ENCODE measurements around the gene SLC25A29. TPM values are rescaled to one million over a fixed set of nuclear protein-coding genes. Genes with fewer than 3 reads are reported as not detected.

Gene SLC25A29
- total and polyA plus RNA-seq, 2 of the 4 experiments (the other 2 are of a cell fraction), result 6.5 to 37.7 TPM

- H3K23ac ChIP-seq (ENCODE audit: low read depth, low read length), result no peak overlapping the region
- H2BK5ac ChIP-seq (ENCODE audit: low read depth, low read length, poor library complexity, severe bottlenecking), result no peak overlapping the region
- DNase-seq, result no peak
- BruUV-seq (replicated peaks), result no TSS peak
- no peaks in the 10 kb centered on the region for H3K27me3 ChIP-seq (ENCODE audit: control insufficient read depth, insufficient read depth, low read length)
- ChIA-PET CTCF (no interaction called here), POLR2A (ENCODE audit: unreplicated experiment) (no interaction called here)
- dilution Hi-C loops (cut with HindIII; ENCODE audit: low sequenced_read_pairs, unreplicated experiment) (no loop called here), in situ Hi-C loops (cut with MboI; ENCODE audit: low sequenced_read_pairs) (no loop called here), intact Hi-C loops (cut with micrococcal nuclease) (no loop called here)
- no peaks in the 10 kb centered on the region for H3K9me3 ChIP-seq (ENCODE audit: control insufficient read depth, insufficient read depth, low read length)
- no peak overlapping the region for H2BK20ac ChIP-seq (ENCODE audit: low read depth, low read length)
- H3K4ac ChIP-seq (ENCODE audit: low read depth, low read length), result no peak overlapping the region
- no peak overlapping the region for H3K27ac ChIP-seq (ENCODE audit: insufficient read depth, low read length)
- no peak overlapping the region for H3K14ac ChIP-seq (replicated peaks; ENCODE audit: low read depth, low read length)
- ATAC-seq (ENCODE audit: low read depth), result no peak
- no peak overlapping the region for H3K4me3 ChIP-seq (ENCODE audit: insufficient read depth, low read depth, low read length)
- no peak overlapping the region for H4K5ac ChIP-seq (ENCODE audit: low read depth, low read length)
- H3K18ac ChIP-seq (ENCODE audit: low read depth, low read length), result no peak overlapping the region
- no peak overlapping the region for H4K91ac ChIP-seq (ENCODE audit: insufficient read depth, low read depth, low read length)
- no peak overlapping the region for H2BK15ac ChIP-seq (ENCODE audit: low read depth, low read length)
- peaks cover 3% of the 10 kb centered on the region; the same call in 1 of the 2 replicates for H4K20me1 ChIP-seq (ENCODE audit: insufficient read depth, low read length)
- 80% methylated on average over 3 of the region's 14 CpGs; no CpG with 5 or more reads in 1 of the 2 experiments for WGBS, 2 experiments (ENCODE audit: extremely low coverage in 2 of 2, insufficient read length in 1 of 2)
- H2AK9ac ChIP-seq (replicated peaks; ENCODE audit: low read depth, low read length, poor library complexity), result no peak overlapping the region
- H3K79me1 ChIP-seq (ENCODE audit: low read depth in 1 of 2, low read length in 2 of 2), result peaks cover 7 to 43% of the 10 kb centered on the region in 2 experiments
- H2BK120ac ChIP-seq (ENCODE audit: low read depth, low read length), result no peak overlapping the region
- H3K9me1 ChIP-seq (ENCODE audit: insufficient read depth, low read length), result peaks cover 14% of the 10 kb centered on the region; the same call in 1 of the 2 replicates
- H3K4me2 ChIP-seq (ENCODE audit: low read depth, low read length), result no peak overlapping the region
- no peak overlapping the region for H4K8ac ChIP-seq (ENCODE audit: low read depth in 2 of 2, low read length in 2 of 2)
- H3K56ac ChIP-seq (ENCODE audit: extremely low read depth, insufficient read depth, low read length), result no peak overlapping the region
- no peak overlapping the region for H3K9ac ChIP-seq (ENCODE audit: low read depth, low read length)
- no peaks in the 10 kb centered on the region for H3K4me1 ChIP-seq (ENCODE audit: control insufficient read depth, insufficient read depth, low read length)
- peaks cover 68% of the 10 kb centered on the region for H3K36me3 ChIP-seq (ENCODE audit: control insufficient read depth, insufficient read depth, low read length)
- no peak overlapping the region for H2AK5ac ChIP-seq (ENCODE audit: low read depth, low read length)
- TF ChIP-seq BHLHE40 (IDR thresholded peaks at IDR 0.05; ENCODE audit: low read depth, low read length) (no peak), MXI1 (IDR thresholded peaks at IDR 0.05; ENCODE audit: borderline replicate concordance, low read depth, low read length) (no peak), RFX5 (IDR thresholded peaks at IDR 0.05; ENCODE audit: low read depth, low read length) (no peak), MAZ (IDR thresholded peaks at IDR 0.05; ENCODE audit: borderline replicate concordance, low read depth, low read length) (no peak), RAD21 (IDR thresholded peaks at IDR 0.05; ENCODE audit: low read length) (no peak)
- H2AFZ ChIP-seq (replicated peaks; ENCODE audit: low read length, poor library complexity), result no peak overlapping the region
Observed at GRCh38 chr14:100348784-100349685, 42.8 kb upstream of the SLC25A29 start.

Data from IMR-90 (cell line).